Lower leg skin (tissue), 4 donors: ENCODE measurements around the gene LY6G6F. TPM values are rescaled to one million over a fixed set of nuclear protein-coding genes. Genes with fewer than 3 reads are reported as not detected.

Experiments used
- DNase-seq, 2 donors: peaks; one replicate each; pipeline ENCODE4 v3.0.0-alpha.2; 2019; ENCODE audit warnings: low spot score in 2 of 2
- H3K4me3 ChIP-seq: fragments of 200-600 bp; sonication (generic); 2 replicates; pipeline ENCODE4 v1.5.1; 2017; ENCODE audit warnings: mild to moderate bottlenecking, low read depth; ENCODE audit not compliant: poor library complexity, severe bottlenecking
- POLR2A ChIP-seq, 2 donors: fragments of 450-650 bp; IDR thresholded peaks; one replicate each; pipeline ENCODE4 v1.6.1; 2016 to 2017; ENCODE audit warnings: antibody characterized with exemption in 2 of 2, mild to moderate bottlenecking in 1 of 2, moderate library complexity in 1 of 2
- WGBS, 2 donors: methylation state at CpG; one replicate each; pipeline ENCODE4 v1.1.5; 2018; 5-methylcytosine and 5-hydroxymethylcytosine counted together
- intact Hi-C: fragments of 100-400 bp; cut with DNase I; formaldehyde crosslinking; loops from one replicate; pipeline ENCODE4 v1.15.0; 2023; ENCODE audit warnings: low total_unique reads
- total RNA-seq, 4 donors: library from RNA; depleted of rRNA; stranded (reverse); fragments of >200 nt; gene quantifications; one replicate each; pipeline ENCODE4 v1.1.0, GENCODE V29; 2016
- TF ChIP-seq, protein P1 (sequence below), 3 donors: fragments of 450-650 bp; IDR thresholded peaks; one replicate each; pipeline ENCODE4 v1.5.1; 2016; ENCODE audit warnings: antibody characterized with exemption in 3 of 3, mild to moderate bottlenecking in 3 of 3, moderate library complexity in 2 of 3

The LY6G6F gene
- total RNA-seq, 4 donors from 2014 or later = not detected

DNA sequence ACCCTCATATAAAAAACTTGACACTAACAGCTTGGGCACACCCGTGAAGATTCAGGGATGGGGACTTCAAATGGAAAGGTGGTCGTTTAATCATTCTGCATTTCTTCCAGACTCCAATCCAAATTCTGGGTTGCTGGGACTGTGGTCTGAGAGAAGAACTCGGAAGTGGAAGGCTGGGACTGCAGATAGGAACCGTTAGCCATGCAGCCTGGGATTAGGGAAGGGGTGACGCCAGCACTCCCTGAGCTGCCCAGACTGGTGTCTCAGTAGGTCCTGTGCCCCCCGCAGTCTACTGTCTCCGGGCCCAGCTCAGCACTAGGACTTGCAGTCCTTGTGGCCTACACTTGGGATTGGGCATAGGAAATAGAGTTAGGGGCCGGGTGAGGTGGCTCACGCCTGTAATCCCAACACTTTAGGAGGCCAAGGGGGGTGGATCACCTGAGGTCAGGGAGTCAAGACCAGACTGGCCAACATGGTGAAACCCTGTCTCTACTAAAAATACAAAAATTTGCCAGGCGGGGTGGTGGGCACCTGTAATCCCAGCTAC is 30.2 kb downstream of the LY6G6F start:
- intact Hi-C loops = no loop called here
- 32 to 39% methylated on average over 10 of the region's 10 CpGs for WGBS, 2 donors

DNA sequence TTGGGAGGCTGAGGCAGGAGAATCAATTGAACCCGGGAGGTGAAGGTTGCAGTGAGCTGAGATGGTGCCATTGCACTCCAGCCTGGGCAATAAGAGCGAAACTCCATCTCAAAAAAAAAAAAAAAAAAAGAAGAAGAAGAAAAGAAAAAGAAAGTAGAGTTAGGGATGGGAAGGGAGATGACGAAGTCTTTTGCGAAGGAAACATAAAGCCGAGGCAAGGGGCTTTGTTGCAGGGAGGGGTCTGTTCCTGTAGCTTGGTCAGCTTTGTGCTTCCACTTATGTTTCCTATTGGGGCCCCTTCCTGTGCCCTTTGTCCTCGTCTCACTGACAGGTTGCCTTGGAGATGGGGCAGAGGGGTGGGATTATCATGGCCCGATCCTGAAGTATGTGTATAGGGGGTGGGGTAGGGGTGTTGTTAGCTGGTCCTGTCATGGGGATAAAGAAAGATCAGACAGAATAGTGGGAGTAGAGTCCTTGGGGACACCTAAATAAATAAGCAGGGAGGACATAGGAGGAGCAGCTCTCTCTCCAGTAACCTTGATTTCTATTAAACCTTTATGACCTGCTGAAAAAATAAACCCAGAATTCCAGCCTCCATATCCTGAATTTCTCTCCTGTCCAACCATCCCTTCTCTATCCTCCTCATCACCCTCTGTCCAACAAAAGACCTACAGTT is 30.8 kb downstream of the LY6G6F start:
- intact Hi-C loops = no loop called here
- 64 to 74% methylated on average over 7 of the region's 7 CpGs for WGBS, 2 donors
- H3K4me3 ChIP-seq = no peak overlapping the region
- TF ChIP-seq, protein P1, sequence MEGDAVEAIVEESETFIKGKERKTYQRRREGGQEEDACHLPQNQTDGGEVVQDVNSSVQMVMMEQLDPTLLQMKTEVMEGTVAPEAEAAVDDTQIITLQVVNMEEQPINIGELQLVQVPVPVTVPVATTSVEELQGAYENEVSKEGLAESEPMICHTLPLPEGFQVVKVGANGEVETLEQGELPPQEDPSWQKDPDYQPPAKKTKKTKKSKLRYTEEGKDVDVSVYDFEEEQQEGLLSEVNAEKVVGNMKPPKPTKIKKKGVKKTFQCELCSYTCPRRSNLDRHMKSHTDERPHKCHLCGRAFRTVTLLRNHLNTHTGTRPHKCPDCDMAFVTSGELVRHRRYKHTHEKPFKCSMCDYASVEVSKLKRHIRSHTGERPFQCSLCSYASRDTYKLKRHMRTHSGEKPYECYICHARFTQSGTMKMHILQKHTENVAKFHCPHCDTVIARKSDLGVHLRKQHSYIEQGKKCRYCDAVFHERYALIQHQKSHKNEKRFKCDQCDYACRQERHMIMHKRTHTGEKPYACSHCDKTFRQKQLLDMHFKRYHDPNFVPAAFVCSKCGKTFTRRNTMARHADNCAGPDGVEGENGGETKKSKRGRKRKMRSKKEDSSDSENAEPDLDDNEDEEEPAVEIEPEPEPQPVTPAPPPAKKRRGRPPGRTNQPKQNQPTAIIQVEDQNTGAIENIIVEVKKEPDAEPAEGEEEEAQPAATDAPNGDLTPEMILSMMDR (IDR thresholded peaks at IDR 0.05) = no peak
- TF ChIP-seq POLR2A (IDR thresholded peaks at IDR 0.05) = no peak
- no peak for DNase-seq

More for the DNA sequence above, 30.2 kb downstream of the LY6G6F start:
- peak overlapping the region; percentile 89 for H3K4me3 ChIP-seq
- no peak for DNase-seq
- TF ChIP-seq, protein P1 (IDR thresholded peaks at IDR 0.05) = no peak
- TF ChIP-seq POLR2A (IDR thresholded peaks at IDR 0.05) = no peak

DNA sequence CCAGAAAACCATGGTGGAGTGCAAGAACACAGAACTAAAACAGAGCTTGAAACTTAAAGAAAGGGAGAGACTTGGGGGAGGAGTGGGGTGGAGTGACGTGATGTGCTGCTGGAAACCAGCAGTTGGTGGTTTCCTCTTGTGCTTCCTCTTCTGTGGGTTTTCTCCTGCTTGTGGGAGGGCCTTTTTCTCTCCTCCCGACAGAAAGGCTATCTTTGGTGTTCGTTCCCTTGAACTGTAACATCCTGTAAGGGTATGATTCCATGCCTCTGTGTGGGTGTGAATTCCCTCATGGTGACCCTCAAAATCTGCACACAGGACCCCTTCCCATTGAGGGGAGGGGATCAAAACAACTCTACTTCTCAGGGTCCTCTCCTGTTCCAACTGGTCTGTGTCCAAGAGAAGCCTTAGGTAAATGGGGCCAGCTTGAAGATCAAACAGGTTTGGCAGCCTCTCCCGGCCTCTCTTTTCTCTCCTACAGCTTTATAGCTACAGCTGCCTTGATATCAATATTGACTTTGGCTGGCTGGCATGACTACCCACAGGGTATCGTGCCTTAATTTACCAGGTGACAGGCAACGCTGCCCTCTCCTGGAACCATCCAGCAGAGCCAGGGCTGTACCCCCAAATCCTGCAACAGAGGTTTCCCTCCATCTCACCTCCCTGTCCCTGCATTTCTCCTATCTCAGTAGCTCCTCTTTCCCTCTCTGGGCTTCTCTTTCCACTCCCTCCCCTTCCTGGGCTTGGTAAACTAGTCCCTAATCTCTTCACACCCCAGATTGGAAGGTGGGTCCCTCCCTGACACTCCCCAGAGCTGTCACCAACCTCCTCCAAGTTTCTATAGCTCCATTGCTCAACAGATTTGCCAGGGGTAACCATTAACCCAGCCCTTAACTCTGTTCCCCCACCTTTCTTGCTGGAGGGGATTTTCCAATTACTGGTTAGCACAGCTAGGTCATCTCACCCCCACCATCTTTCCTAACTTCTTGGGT is 31.6 kb downstream of the LY6G6F start:
- peak in 1 of 2 donors; percentile 70 for DNase-seq
- TF ChIP-seq POLR2A (IDR thresholded peaks at IDR 0.05) = no peak
- TF ChIP-seq, protein P1 (IDR thresholded peaks at IDR 0.05) = no peak
- intact Hi-C loops = no loop called here
- H3K4me3 ChIP-seq = no peak overlapping the region
- WGBS, 2 donors = 18 to 19% methylated on average over 6 of the region's 6 CpGs

DNA sequence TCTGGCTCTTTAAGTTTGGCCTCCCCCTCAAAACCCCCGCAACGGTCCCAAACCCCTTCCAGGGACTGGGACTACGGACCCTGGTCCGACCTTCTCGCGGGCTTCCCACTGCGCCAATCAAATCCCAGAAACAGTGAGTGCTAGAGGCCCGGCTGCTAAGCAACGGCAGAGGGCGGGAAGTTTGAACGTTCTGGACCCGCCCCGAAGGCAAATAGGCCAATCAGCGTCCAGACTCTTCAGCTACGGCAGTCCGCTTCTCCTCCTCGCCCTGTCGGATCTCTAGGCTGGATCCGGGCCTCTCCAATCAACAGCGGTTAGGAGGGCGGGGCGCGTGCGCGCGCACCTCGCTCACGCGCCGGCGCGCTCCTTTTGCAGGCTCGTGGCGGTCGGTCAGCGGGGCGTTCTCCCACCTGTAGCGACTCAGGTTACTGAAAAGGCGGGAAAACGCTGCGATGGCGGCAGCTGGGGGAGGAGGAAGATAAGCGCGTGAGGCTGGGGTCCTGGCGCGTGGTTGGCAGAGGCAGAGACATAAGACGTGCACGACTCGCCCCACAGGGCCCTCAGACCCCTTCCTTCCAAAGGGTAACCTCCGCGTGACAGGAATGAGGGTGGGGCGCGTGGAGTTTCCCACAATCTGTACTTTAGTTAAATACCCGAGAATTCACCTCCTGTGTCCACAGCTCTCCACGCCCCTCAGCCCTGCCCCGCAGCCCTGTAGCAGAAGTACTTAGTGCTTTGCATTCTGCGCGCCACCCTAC is 33.2 kb downstream of the LY6G6F start, which contains the start of gene MSH5:
Gene MSH5, plus strand, starts transcription at position 367 of the 758 bp plus-strand sequence. CDS start 462 bp downstream, outside the sequence.
- intact Hi-C loops = no loop called here
- 0 to 1% methylated on average over 42 to 58 of the region's 58 CpGs for WGBS, 2 donors
- H3K4me3 ChIP-seq = peak within 1 kb of the TSS; percentile 61
- TF ChIP-seq, protein P1 (IDR thresholded peaks at IDR 0.05) = no peak
- TF ChIP-seq POLR2A (IDR thresholded peaks at IDR 0.05) = no peak
- peak; percentile 99 to 100 for DNase-seq
